Testis (tissue), 2 donors: ENCODE results near the gene TPSAB1.
"Not testable (repeated sequence)": the region's sequence is repeated elsewhere in the genome, so short reads cannot be mapped to it uniquely, and the experiment has no call there.

Experiments used
- POLR2A ChIP-seq: fragments of 450-650 bp; IDR thresholded peaks from one replicate; pipeline ENCODE4 v1.6.1; 2017; ENCODE audit warnings: antibody characterized with exemption, mild to moderate bottlenecking, moderate library complexity
- TF ChIP-seq, protein P1 (sequence below), 3 experiments: fragments of 450-650 bp in 2 of 3; fragments of 200-600 bp in 1 of 3; sonication (generic) in 1 of 3; IDR thresholded peaks; one replicate each; pipeline ENCODE4 v1.5.1; 2016 to 2019; ENCODE audit warnings: antibody characterized with exemption in 3 of 3, mild to moderate bottlenecking in 2 of 3, moderate library complexity in 1 of 3

DNA sequence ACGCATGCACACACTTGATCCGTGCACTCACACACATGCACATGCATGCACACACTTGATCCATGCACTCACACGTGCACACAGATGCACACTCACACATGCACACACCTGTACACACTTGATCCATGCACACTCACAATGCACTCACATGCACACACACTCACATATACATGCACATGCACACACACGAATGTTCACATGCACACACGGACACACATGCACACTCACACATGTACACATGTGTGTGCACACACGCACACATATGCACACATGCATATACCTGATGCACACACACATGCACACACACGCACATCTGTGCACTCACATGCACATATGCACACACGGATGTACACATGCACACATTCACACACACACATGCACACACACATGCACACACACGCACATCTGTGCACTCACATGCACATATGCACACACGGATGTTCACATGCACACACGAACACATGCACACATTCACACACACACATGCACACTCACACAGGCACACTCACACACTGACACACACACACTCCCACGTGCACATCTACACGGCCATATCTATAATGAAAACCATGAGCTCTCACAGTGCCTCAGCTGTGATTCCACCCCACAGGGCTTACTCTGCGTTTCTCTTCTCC is 7.5 kb downstream of the TPSAB1 start:
- TF ChIP-seq, protein P1, sequence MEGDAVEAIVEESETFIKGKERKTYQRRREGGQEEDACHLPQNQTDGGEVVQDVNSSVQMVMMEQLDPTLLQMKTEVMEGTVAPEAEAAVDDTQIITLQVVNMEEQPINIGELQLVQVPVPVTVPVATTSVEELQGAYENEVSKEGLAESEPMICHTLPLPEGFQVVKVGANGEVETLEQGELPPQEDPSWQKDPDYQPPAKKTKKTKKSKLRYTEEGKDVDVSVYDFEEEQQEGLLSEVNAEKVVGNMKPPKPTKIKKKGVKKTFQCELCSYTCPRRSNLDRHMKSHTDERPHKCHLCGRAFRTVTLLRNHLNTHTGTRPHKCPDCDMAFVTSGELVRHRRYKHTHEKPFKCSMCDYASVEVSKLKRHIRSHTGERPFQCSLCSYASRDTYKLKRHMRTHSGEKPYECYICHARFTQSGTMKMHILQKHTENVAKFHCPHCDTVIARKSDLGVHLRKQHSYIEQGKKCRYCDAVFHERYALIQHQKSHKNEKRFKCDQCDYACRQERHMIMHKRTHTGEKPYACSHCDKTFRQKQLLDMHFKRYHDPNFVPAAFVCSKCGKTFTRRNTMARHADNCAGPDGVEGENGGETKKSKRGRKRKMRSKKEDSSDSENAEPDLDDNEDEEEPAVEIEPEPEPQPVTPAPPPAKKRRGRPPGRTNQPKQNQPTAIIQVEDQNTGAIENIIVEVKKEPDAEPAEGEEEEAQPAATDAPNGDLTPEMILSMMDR (IDR thresholded peaks at IDR 0.05): not testable (repeated sequence)
- not testable (repeated sequence) for TF ChIP-seq POLR2A
